Stimulated activated CD4-positive, alpha-beta T cell treated with anti-CD3 and anti-CD28 coated beads, Interleukin-1b, Interleukin-23, amount 100 ng/mL, for 1 hour (primary cell): ENCODE measurements around the gene LANCL3.

Experiments
- DNase-seq, 2 donors: peaks; one replicate each; pipeline ENCODE4 v3.0.0-alpha.2; 2020; ENCODE audit warnings: low read depth in 2 of 2

LANCL3 gene

GRCh38 chrX:37679888-37680287 is 108.4 kb downstream of the LANCL3 start:
- no peak for DNase-seq

- DNase-seq, result no peak
These were observed 113.0 kb downstream of the LANCL3 start for GRCh38 chrX:37684426-37684825.

GRCh38 chrX:37684973-37685372 is 113.5 kb downstream of the LANCL3 start:
- no peak for DNase-seq

- no peak for DNase-seq
These were observed 114.2 kb downstream of the LANCL3 start, which contains the start of gene XK for GRCh38 chrX:37685381-37686359. Gene XK, plus strand, starts transcription at chrX:37685791. Its CDS starts 171 bp downstream, at chrX:37685962.

GRCh38 chrX:37686369-37686995 is 115.0 kb downstream of the LANCL3 start:
- DNase-seq, result no peak

- DNase-seq, result no peak
These were observed 115.5 kb downstream of the LANCL3 start for GRCh38 chrX:37686996-37687395.

GRCh38 chrX:37690119-37690518 is 118.7 kb downstream of the LANCL3 start:
- DNase-seq, result no peak

GRCh38 chrX:37692918-37693317 is 121.5 kb downstream of the LANCL3 start:
- no peak for DNase-seq

GRCh38 chrX:37697169-37697760 is 125.8 kb downstream of the LANCL3 start:
- DNase-seq, result no peak

- no peak for DNase-seq
These were observed 130.1 kb downstream of the LANCL3 start for GRCh38 chrX:37701588-37701987.

- DNase-seq, result no peak
These were observed 140.5 kb downstream of the LANCL3 start for GRCh38 chrX:37711991-37712390.

- no peak for DNase-seq
These were observed 141.0 kb downstream of the LANCL3 start for GRCh38 chrX:37712458-37712857.

GRCh38 chrX:37714479-37714878 is 143.0 kb downstream of the LANCL3 start:
- DNase-seq, result no peak

- no peak for DNase-seq
These were observed 145.1 kb downstream of the LANCL3 start for GRCh38 chrX:37716602-37717001.

- no peak for DNase-seq
These were observed 146.2 kb downstream of the LANCL3 start for GRCh38 chrX:37717708-37718107.

GRCh38 chrX:37722595-37722994 is 151.1 kb downstream of the LANCL3 start:
- no peak for DNase-seq

GRCh38 chrX:37726346-37726745 is 154.9 kb downstream of the LANCL3 start:
- DNase-seq, result no peak
